ENCODE measurements around the gene GYPC.

- TF ChIP-seq CTCF (IDR thresholded peaks at IDR 0.05): no peak
- TF ChIP-seq POLR2A (IDR thresholded peaks at IDR 0.05): no peak
These were observed 6.9 kb upstream of the GYPC start for GRCh38 chr2:126649101-126649500.
